ENCODE measurements around the gene MEPE.

Gene MEPE

DNA sequence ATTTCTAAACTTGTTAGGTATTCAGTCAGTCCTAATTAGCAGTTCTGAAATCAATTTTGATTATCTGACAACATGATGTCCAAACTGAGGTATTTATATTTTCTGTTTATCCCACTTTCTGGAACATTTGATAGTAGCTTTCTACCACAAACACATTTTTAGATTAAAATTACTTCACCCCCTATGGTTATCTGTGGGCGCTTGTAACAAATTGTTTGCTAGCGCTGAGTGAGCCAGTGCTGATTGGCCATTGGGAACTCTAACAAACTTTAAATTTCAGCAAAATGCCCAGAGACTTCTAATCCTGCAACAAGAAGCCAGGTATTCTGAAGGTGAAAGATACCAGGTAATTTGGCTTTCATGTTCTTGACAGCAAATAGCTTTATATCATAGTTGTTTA, at the start of gene MEPE:
TSS of gene MEPE (plus strand) at position 301 of the 400 bp plus-strand sequence. CDS start 1,746 bp downstream, outside the sequence.
- DNase-seq (ENCODE audit: low read depth), result no peak
- TF ChIP-seq CTCF (IDR thresholded peaks at IDR 0.05; ENCODE audit: insufficient read depth, low read depth, low read length, missing control alignments), result no peak
- no peak within 1 kb of the TSS for H3K4me3 ChIP-seq (ENCODE audit: low read depth, low read length)

GRCh38 chr4:87783781-87784180, 49.0 kb upstream of the MEPE start:
- no peak for TF ChIP-seq CTCF (IDR thresholded peaks at IDR 0.05; ENCODE audit: insufficient read depth, low read depth, low read length, missing control alignments)
- no peak overlapping the region for H3K4me3 ChIP-seq (ENCODE audit: low read depth, low read length)
- no peak for DNase-seq (ENCODE audit: low read depth)

DNA sequence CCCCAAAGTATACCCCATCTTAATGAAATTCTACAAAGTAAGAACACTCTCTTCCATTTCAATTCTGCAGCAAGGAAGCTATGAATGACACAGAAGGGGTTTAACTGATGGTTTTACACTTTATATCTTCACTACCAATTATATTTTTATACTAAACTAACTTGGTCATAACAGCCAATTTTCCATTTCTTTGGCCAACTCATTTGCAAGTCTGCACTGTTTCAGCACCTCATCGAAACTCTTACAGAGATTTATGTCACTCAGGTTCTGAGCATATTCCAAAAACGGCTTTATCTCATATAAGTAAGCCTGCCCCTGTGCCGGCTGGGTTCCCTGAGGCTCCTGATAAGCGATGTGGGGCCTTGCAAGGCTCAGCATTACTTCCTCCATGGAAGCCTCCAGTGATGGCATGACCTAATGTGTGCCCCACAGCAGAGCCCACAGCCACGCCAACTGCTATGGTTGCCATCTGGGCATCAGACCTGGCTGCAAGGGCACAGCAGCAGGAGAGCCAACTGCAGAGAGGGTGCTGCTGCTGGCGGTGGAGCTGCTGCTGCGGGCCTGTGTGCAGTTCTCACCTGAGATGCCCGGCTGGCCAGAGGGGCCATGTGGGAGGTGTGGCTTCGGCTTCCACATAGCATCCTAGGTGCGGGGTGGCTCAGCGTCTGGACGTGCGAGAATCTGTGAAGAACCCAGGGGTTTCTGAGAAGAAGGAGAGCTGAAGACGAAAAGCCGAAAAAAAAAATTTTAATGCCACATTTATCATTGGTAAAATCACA, 46.8 kb upstream of the MEPE start:
- H3K4me3 ChIP-seq (ENCODE audit: low read depth, low read length), result no peak overlapping the region
- TF ChIP-seq CTCF (IDR thresholded peaks at IDR 0.05; ENCODE audit: insufficient read depth, low read depth, low read length, missing control alignments), result no peak
- DNase-seq (ENCODE audit: low read depth), result no peak

GRCh38 chr4:87799301-87800113, 33.3 kb upstream of the MEPE start, which contains the start of gene IBSP:
TSS of gene IBSP (plus strand) at chr4:87799554. CDS start at chr4:87802362, 2,808 bp downstream.
- H3K4me3 ChIP-seq (ENCODE audit: low read depth, low read length), result no peak within 1 kb of the TSS
- no peak for DNase-seq (ENCODE audit: low read depth)
- TF ChIP-seq CTCF (IDR thresholded peaks at IDR 0.05; ENCODE audit: insufficient read depth, low read depth, low read length, missing control alignments), result no peak

DNA sequence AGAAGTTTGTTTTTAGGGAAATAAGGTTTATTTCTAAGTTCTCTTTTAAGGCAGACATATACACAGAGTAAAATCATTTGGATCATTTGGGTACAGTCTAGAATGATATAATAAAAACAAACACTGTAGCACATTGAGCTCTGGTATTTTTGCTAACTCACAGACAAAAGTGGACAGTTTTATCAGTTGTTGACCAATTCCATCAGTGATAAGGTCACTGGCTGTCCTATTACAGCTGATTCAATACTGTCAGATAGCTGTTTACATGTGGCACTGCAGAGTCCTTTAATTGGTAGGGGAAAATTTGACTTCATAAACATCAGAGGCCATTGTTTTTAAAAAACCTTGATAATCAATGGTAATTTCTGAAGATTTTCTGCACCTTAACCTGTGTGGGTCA, 29.9 kb upstream of the MEPE start:
- no peak for TF ChIP-seq CTCF (IDR thresholded peaks at IDR 0.05; ENCODE audit: insufficient read depth, low read depth, low read length, missing control alignments)
- no peak for DNase-seq (ENCODE audit: low read depth)
- H3K4me3 ChIP-seq (ENCODE audit: low read depth, low read length), result no peak overlapping the region

- H3K4me3 ChIP-seq (ENCODE audit: low read depth, low read length), result no peak overlapping the region
- no peak for DNase-seq (ENCODE audit: low read depth)
- TF ChIP-seq CTCF (IDR thresholded peaks at IDR 0.05; ENCODE audit: insufficient read depth, low read depth, low read length, missing control alignments), result no peak
Observed at GRCh38 chr4:87803421-87803820, 29.3 kb upstream of the MEPE start.

Measured in GM12865 (cell line).